Neural cell (in vitro differentiated cells): ENCODE measurements around the gene KRTAP6-2.

ENCODE experiments used
- EP300 ChIP-seq: fragments of 450-650 bp; conservative IDR thresholded peaks from 2 replicates; pipeline ENCODE4 v1.6.1; 2014; ENCODE audit warnings: antibody characterized with exemption, mild to moderate bottlenecking, moderate library complexity; ENCODE audit not compliant: poor library complexity, severe bottlenecking
- EZH2 ChIP-seq: fragments of 200-600, 300-800 bp; shearing (Covaris generic), sonication (generic); IDR thresholded peaks from 2 replicates; pipeline ENCODE4 v1.6.1; 2014; ENCODE audit warnings: antibody characterized with exemption, low read length, borderline replicate concordance, mild to moderate bottlenecking; ENCODE audit not compliant: insufficient read depth, poor library complexity, severe bottlenecking
- POLR2AphosphoS5 ChIP-seq: IDR thresholded peaks from 2 replicates; pipeline ENCODE4 v1.6.1; 2012
- RAD21 ChIP-seq: fragments of 450-650 bp; conservative IDR thresholded peaks from 2 replicates; pipeline ENCODE4 v1.6.1; 2014; ENCODE audit warnings: antibody characterized with exemption, mild to moderate bottlenecking, moderate library complexity
- REST ChIP-seq: IDR thresholded peaks from 2 replicates; pipeline ENCODE4 v1.6.1; 2012; ENCODE audit warnings: borderline replicate concordance
- SMC3 ChIP-seq: fragments of 450-650 bp; conservative IDR thresholded peaks from 2 replicates; pipeline ENCODE4 v1.6.1; 2014; ENCODE audit warnings: antibody characterized with exemption, mild to moderate bottlenecking, moderate library complexity; ENCODE audit not compliant: poor library complexity
- TAF1 ChIP-seq: IDR thresholded peaks from 2 replicates; pipeline ENCODE4 v1.6.1; 2012; ENCODE audit warnings: low read depth
- TF ChIP-seq, protein P1 (sequence below): fragments of 450-650 bp; IDR thresholded peaks from 2 replicates; pipeline ENCODE4 v1.5.1; 2014; ENCODE audit warnings: antibody characterized with exemption, mild to moderate bottlenecking, moderate library complexity; ENCODE audit not compliant: poor library complexity, severe bottlenecking

DNA sequence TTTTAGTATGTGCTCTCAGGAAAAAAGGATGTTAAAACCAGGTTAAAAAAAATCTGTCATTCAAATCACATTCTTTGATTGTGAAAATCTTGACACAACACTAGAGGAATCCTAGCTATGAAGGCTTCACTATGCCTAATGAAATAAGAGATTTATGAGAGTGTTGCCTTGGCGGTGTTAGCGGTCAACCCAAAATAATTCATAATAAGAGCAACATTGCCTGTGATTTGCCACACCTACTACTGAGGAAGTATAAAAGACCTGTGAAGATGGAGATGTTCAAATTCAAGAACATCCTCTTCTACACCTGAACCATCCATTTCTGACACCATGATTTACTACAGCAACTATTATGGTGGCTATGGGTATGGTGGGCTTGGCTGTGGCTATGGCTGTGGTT lies 17.4 kb upstream of the KRTAP6-2 start, which contains the start of gene KRTAP20-1:
- TF ChIP-seq, protein P1, sequence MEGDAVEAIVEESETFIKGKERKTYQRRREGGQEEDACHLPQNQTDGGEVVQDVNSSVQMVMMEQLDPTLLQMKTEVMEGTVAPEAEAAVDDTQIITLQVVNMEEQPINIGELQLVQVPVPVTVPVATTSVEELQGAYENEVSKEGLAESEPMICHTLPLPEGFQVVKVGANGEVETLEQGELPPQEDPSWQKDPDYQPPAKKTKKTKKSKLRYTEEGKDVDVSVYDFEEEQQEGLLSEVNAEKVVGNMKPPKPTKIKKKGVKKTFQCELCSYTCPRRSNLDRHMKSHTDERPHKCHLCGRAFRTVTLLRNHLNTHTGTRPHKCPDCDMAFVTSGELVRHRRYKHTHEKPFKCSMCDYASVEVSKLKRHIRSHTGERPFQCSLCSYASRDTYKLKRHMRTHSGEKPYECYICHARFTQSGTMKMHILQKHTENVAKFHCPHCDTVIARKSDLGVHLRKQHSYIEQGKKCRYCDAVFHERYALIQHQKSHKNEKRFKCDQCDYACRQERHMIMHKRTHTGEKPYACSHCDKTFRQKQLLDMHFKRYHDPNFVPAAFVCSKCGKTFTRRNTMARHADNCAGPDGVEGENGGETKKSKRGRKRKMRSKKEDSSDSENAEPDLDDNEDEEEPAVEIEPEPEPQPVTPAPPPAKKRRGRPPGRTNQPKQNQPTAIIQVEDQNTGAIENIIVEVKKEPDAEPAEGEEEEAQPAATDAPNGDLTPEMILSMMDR: no peak
- no peak for TF ChIP-seq SMC3
- TF ChIP-seq RAD21: no peak
- no peak for TF ChIP-seq REST
- no peak for TF ChIP-seq EP300
- no peak for TF ChIP-seq TAF1
- no peak for TF ChIP-seq POLR2AphosphoS5
- no peak for TF ChIP-seq EZH2
